DND-41 (cell line): ENCODE measurements around the gene KLC1.

Experiments used
- ATAC-seq: fragments of 200-7000 bp; cut with Tn5 transposase; 3 replicates; pipeline ENCODE4 v1.9.1; 2021; ENCODE audit warnings: low read depth; ENCODE audit not compliant: insufficient read depth
- DNase-seq: peaks from one replicate; pipeline ENCODE4 v3.0.0-alpha.2; 2020
- H2AFZ ChIP-seq: 2 replicates; pipeline ENCODE4 v1.6.0; 2012; ENCODE audit warnings: low read depth, low read length
- H3K27ac ChIP-seq: 2 replicates; pipeline ENCODE4 v1.5.1; 2012; ENCODE audit warnings: low read length, inconsistent platforms
- H3K27me3 ChIP-seq: fragments of 200-600 bp; sonication (generic); 2 replicates; pipeline ENCODE4 v1.6.0; 2012; ENCODE audit warnings: low read length, mild to moderate bottlenecking, inconsistent platforms; ENCODE audit not compliant: insufficient read depth, poor library complexity
- H3K36me3 ChIP-seq: 2 replicates; pipeline ENCODE4 v1.5.1; 2012; ENCODE audit warnings: low read length, inconsistent platforms; ENCODE audit not compliant: insufficient read depth
- H3K4me1 ChIP-seq: 2 replicates; pipeline ENCODE4 v1.5.1; 2012; ENCODE audit warnings: mild to moderate bottlenecking, low read length; ENCODE audit not compliant: insufficient read depth
- H3K4me2 ChIP-seq: 2 replicates; pipeline ENCODE4 v1.6.0; 2012; ENCODE audit warnings: mild to moderate bottlenecking, moderate library complexity, low read length, inconsistent platforms; ENCODE audit not compliant: insufficient read depth
- H3K4me3 ChIP-seq, 2 experiments: fragments of 200-600 bp in 1 of 2; shearing (Covaris generic) in 1 of 2; 2 replicates each; pipeline ENCODE4 v1.5.1; 2012 to 2016; ENCODE audit warnings: inconsistent platforms in 2 of 2, low read length in 2 of 2, mild to moderate bottlenecking in 2 of 2, low read depth in 1 of 2, moderate library complexity in 1 of 2
- H3K79me2 ChIP-seq: 2 replicates; pipeline ENCODE4 v1.6.0; 2012; ENCODE audit warnings: low read length, inconsistent platforms; ENCODE audit not compliant: insufficient read depth
- H3K9ac ChIP-seq: 2 replicates; pipeline ENCODE4 v1.6.0; 2012; ENCODE audit warnings: low read depth, mild to moderate bottlenecking, inconsistent platforms, low read length, moderate library complexity
- H3K9me3 ChIP-seq: 2 replicates; pipeline ENCODE4 v1.5.1; 2012; ENCODE audit warnings: low read length, moderate library complexity, mild to moderate bottlenecking, inconsistent platforms; ENCODE audit not compliant: insufficient read depth, severe bottlenecking
- H4K20me1 ChIP-seq: 2 replicates; pipeline ENCODE4 v1.6.0; 2012; ENCODE audit warnings: low read length; ENCODE audit not compliant: insufficient read depth
- EZH2 ChIP-seq: IDR thresholded peaks from 3 replicates; pipeline ENCODE4 v1.6.1; 2012; ENCODE audit warnings: borderline replicate concordance, low read depth, mild to moderate bottlenecking, moderate library complexity, low read length, inconsistent platforms; ENCODE audit not compliant: severe bottlenecking
- TF ChIP-seq, protein P1 (sequence below): IDR thresholded peaks from 2 replicates; pipeline ENCODE4 v1.5.1; 2012; ENCODE audit warnings: borderline replicate concordance, low read length, moderate library complexity, mild to moderate bottlenecking; ENCODE audit not compliant: poor library complexity, severe bottlenecking; ENCODE audit errors: extremely low read depth

Gene KLC1

GRCh38 chr14:103735815-103736545 lies 107.0 kb downstream of the KLC1 start:
- no peak for DNase-seq
- Histone ChIP-seq H3K79me2 (no peaks in the 10 kb centered on the region), H3K4me1 (no peaks in the 10 kb centered on the region)

DNA sequence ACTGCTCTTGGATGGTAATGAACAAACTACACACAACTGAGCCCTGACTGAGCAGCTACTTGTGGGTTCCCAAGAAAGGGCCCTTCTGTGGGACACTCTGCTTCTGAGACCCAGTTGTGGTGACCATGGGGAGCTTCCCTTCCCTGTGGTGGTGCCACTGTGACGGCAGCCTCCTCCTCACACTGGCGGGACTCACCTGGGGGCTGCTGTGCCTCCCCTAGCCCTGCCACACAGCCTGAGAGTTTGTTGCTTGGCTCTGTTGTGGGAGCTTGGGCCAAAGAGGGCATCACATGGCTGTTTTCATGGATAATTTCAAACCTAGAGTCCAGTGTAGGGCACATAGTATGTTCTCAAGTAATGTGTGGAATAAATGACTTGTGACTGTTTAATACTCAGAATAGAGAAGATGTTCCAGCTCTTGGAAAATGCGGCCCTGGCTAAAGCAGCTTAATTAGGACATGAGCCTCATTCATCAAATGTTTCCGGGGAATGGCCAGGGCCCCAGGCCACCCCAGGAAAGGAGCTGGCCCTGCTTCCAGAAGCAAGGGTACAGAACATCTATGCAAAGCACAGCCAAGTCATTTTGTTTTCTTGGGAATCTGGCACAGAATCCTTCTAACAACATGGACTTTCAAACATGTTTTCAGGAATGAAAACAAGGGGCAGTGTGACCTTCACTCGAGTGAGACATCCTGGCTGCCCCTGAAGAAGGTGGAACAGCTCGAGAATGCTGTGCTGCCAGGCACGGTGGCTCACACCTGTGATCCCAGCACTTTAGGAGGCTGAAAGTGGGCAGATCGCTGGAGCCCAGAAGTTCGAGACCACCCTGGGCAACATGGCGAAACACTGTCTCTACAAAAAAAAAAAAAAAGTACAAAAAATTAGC lies 107.8 kb downstream of the KLC1 start:
- Histone ChIP-seq H4K20me1 (no peaks in the 10 kb centered on the region), H3K79me2 (no peaks in the 10 kb centered on the region), H3K9ac (no peak overlapping the region), H3K4me3 (no peak overlapping the region), H3K9me3 (no peaks in the 10 kb centered on the region), H3K27ac (no peak overlapping the region), H3K4me2 (no peak overlapping the region), H3K4me1 (no peaks in the 10 kb centered on the region), H3K27me3 (no peaks in the 10 kb centered on the region), H3K36me3 (peaks cover 16% of the 10 kb centered on the region), H2AFZ (no peak overlapping the region)
- ATAC-seq (no peak), DNase-seq (no peak)
- TF ChIP-seq, protein P1, sequence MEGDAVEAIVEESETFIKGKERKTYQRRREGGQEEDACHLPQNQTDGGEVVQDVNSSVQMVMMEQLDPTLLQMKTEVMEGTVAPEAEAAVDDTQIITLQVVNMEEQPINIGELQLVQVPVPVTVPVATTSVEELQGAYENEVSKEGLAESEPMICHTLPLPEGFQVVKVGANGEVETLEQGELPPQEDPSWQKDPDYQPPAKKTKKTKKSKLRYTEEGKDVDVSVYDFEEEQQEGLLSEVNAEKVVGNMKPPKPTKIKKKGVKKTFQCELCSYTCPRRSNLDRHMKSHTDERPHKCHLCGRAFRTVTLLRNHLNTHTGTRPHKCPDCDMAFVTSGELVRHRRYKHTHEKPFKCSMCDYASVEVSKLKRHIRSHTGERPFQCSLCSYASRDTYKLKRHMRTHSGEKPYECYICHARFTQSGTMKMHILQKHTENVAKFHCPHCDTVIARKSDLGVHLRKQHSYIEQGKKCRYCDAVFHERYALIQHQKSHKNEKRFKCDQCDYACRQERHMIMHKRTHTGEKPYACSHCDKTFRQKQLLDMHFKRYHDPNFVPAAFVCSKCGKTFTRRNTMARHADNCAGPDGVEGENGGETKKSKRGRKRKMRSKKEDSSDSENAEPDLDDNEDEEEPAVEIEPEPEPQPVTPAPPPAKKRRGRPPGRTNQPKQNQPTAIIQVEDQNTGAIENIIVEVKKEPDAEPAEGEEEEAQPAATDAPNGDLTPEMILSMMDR: no peak
- TF ChIP-seq EZH2: no peak

More at GRCh38 chr14:103735815-103736545, 107.0 kb downstream of the KLC1 start:
- Histone ChIP-seq H3K27ac (no peak overlapping the region), H3K9me3 (no peaks in the 10 kb centered on the region), H4K20me1 (no peaks in the 10 kb centered on the region), H3K4me3 (no peak overlapping the region), H3K4me2 (no peak overlapping the region), H2AFZ (no peak overlapping the region), H3K9ac (no peak overlapping the region), H3K27me3 (no peaks in the 10 kb centered on the region), H3K36me3 (peaks cover 19% of the 10 kb centered on the region)
- no peak for ATAC-seq
- TF ChIP-seq, protein P1: no peak
- no peak for TF ChIP-seq EZH2

- H4K20me1 ChIP-seq: no peaks in the 10 kb centered on the region
- no peak overlapping the region for H2AFZ ChIP-seq
- no peaks in the 10 kb centered on the region for H3K27me3 ChIP-seq
- H3K4me3 ChIP-seq: no peak overlapping the region
- no peak overlapping the region for H3K27ac ChIP-seq
- H3K4me1 ChIP-seq: no peaks in the 10 kb centered on the region
- DNase-seq (no peak), ATAC-seq (no peak)
- H3K36me3 ChIP-seq: peaks cover 9% of the 10 kb centered on the region
- no peaks in the 10 kb centered on the region for H3K9me3 ChIP-seq
- H3K4me2 ChIP-seq: no peak overlapping the region
- H3K9ac ChIP-seq: no peak overlapping the region
- no peak for TF ChIP-seq EZH2
- TF ChIP-seq, protein P1: no peak
- no peaks in the 10 kb centered on the region for H3K79me2 ChIP-seq
These were observed 108.5 kb downstream of the KLC1 start for GRCh38 chr14:103737432-103738045.
